GM20000 (cell line): ENCODE results near the gene DHRSX.
"Not testable (repeated sequence)": the region's sequence is repeated elsewhere in the genome, so short reads cannot be mapped to it uniquely, and the experiment has no call there.

Source experiments
- DNase-seq: peaks from one replicate; pipeline ENCODE4 v3.0.0; 2012; ENCODE audit warnings: low spot score
- CTCF ChIP-seq: IDR thresholded peaks from 2 replicates; pipeline ENCODE4 v1.5.1; 2012; ENCODE audit warnings: mild to moderate bottlenecking, control low read depth; ENCODE audit errors: extremely low read depth, missing control alignments

DHRSX gene

GRCh38 chrX:2507904-2508627 lies 7.3 kb upstream of the DHRSX start:
- DNase-seq: no peak
- TF ChIP-seq CTCF: no peak

DNA sequence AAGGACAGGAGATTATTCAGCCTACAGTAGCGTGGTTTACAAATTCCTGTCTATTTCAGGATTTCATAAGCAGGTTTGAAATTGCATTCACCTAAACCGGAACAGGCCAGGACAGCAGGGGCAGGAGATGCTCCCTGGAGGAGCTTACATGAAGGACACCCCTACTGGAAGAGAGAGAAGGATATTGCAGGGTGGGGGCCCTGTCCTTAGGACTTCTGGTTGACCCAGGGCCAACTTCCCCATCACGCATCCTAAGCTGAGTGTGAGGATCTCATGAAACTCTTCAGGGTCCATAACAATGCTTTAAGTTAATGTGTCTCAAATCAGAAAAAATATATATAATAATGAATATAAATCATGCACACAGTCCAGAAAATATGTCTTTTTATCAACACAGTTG lies 6.4 kb upstream of the DHRSX start:
- no peak for DNase-seq
- no peak for TF ChIP-seq CTCF

- DNase-seq: not testable (repeated sequence)
Observed at GRCh38 chrX:2505341-2505740, 4.6 kb upstream of the DHRSX start.

DNA sequence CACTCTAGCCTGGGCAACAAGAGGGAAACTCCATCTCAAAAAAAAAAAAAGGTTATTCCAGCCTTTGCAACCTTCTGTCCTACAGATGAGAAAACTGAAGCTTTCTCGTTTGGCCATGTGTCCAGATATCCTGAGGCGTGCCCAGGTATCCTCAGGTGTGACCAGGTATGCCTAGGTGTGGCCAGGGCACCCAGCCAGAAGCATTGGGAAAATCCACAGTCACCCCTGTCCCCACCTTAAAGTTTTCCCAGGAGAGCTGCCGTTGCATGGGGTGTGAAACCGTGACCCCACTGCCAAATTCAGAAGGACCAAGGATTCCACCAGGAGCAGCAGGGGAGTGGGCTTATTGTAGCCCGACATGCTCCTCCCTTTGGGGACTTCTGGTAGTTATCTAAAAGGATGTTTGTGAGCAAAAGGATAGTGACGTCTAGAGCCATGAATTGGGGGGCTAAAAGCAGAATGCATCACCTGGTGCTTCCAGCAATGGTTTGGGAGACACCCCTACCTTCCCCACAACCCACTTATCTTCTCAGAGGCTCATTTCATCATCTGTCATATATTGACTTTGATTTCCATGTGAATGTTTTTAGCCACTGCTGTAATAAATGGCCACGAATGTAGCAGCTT lies 4.0 kb upstream of the DHRSX start:
- no peak for TF ChIP-seq CTCF
- no peak for DNase-seq

DNA sequence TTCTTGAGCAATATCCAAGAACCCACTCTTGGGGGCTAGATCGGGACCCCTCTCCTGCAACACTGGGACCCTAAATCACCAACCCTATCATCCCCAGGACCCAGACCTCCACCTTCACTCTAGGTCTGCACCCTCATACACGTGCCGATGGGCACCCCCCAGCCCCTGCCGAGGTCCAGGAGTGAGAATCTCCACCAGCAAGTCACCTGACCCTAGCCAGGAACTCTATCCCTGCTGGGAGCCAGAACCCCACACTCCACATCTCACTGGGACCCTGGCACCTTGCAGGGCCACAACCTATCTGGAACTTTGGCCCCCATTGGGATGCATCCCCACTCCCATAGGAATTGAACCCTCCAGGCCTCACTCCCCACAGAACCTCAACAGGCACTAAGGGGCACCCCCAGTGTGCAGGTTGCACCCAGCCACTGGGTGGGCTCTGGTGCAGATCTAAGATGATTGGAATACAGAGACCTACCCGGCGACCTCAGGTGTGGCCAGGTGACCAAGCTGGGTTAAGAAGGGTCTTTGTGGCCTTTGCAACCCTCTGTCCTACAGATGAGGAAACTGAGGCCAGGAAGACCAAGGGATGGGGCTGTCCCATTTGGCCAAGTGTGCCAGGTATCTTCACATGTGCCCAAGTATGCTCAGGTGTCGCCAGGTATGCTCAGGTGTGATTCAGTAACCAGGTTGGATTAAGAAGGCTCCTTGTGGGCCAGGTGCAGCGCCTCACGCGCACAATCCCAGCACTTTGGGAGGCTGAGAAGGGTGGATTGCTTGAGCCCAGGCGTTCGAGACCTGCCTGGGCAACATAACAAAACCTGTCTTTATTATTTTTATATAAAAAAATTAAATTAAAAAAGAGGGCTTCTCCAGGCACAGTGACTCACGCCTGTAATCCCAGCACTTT lies 3.1 kb upstream of the DHRSX start:
- no peak for DNase-seq

DNA sequence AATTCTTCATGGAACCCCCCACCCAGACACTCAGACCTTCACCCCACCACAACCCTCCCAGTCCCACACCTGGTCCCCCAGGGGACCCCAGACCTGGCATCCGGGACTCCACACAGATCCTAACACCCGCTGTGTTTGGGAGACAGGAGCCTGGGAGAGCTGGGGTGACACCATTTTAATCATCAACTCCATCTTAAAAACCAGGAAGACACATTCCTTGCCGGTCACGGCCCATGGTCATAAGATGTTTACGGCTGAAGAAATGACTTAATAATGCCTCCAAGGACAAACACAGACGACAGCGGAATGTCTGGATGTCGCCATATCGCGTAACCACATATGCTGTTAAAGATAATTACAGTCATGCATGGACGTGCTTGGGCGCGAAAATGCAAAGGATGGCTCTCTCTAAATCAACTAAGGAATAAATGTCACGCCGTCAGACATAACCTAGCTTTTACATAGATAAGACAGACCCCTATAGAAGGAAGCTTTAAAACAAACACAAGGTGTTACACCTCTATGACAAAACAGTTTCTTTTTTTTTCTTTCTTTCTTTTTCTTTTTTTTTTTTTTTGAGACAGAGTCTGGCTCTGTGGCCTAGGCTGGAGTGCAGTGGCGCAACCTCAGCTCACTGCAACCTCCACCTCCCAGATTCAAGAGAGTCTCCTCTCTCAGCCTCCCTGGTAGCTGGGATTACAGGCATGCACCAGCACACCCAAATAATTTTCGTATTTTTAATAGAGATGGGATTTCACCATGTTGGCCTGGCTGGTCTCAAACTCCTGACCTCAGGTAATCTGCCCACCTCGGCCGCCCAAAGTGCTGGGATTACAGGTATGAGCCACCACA lies 2.1 kb upstream of the DHRSX start:
- DNase-seq: no peak
- TF ChIP-seq CTCF: no peak

More for the DNA sequence above, 3.1 kb upstream of the DHRSX start:
- no peak for TF ChIP-seq CTCF

- no peak for DNase-seq
- no peak for TF ChIP-seq CTCF
Observed at GRCh38 chrX:2502120-2502667, 1.4 kb upstream of the DHRSX start.
